Testis (tissue), 2 donors: ENCODE results near the gene HARS2.

ENCODE experiments used
- POLR2A ChIP-seq: fragments of 450-650 bp; IDR thresholded peaks from one replicate; pipeline ENCODE4 v1.6.1; 2017; ENCODE audit warnings: antibody characterized with exemption, mild to moderate bottlenecking, moderate library complexity
- TF ChIP-seq, protein P1 (sequence below), 3 experiments: fragments of 450-650 bp in 2 of 3; fragments of 200-600 bp in 1 of 3; sonication (generic) in 1 of 3; IDR thresholded peaks; one replicate each; pipeline ENCODE4 v1.5.1; 2016 to 2019; ENCODE audit warnings: antibody characterized with exemption in 3 of 3, mild to moderate bottlenecking in 2 of 3, moderate library complexity in 1 of 3

DNA sequence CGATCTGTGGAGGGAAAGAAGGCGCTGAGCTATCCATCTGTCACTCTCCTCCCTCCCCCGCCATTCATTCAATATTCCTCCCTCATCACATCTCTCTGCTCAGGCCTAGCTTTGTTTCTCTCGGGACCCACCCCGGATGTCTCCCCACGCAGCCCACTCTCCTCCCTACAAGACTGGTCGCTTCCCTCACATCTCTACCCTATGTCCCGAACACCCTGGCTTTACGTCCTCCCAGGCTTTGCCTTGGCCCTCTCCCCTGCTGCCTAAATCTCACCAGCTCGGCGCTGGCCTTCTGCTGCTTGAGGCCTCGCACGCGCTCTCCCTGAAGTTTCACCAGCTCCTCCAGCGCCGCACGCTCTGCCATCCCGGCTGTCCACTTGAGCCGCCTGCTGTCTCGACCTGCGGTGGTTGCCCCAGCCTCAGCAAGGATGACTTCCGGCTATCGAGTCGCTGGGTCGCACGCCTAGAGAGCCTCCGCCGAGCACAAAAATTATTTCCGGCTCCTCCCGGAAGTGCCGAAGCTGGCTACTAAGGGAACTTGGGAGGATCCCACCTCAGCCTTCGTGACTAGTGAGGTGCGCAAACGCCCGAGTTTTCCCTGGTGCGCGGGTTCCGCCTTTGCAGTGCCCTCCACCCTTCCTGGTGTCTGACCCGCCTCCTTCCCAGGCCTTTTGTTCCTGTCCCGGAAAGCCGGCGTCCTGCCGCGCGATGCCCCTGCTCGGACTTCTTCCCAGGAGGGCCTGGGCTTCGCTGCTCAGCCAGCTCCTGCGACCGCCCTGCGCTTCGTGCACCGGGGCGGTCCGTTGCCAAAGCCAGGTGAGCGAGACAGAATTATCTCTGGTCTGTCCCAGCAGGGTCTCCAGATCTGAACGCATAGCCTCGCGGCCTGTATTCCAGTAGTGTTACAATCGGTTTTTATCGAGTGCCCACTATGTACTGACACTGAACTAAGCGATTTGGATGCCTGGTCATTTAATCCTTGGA lies at the start of gene HARS2, which contains the start of gene HARS1:
- TF ChIP-seq, protein P1, sequence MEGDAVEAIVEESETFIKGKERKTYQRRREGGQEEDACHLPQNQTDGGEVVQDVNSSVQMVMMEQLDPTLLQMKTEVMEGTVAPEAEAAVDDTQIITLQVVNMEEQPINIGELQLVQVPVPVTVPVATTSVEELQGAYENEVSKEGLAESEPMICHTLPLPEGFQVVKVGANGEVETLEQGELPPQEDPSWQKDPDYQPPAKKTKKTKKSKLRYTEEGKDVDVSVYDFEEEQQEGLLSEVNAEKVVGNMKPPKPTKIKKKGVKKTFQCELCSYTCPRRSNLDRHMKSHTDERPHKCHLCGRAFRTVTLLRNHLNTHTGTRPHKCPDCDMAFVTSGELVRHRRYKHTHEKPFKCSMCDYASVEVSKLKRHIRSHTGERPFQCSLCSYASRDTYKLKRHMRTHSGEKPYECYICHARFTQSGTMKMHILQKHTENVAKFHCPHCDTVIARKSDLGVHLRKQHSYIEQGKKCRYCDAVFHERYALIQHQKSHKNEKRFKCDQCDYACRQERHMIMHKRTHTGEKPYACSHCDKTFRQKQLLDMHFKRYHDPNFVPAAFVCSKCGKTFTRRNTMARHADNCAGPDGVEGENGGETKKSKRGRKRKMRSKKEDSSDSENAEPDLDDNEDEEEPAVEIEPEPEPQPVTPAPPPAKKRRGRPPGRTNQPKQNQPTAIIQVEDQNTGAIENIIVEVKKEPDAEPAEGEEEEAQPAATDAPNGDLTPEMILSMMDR (IDR thresholded peaks at IDR 0.05), result no peak
- TF ChIP-seq POLR2A, result no peak
